Measurements from ENCODE around the gene UBXN11. TPM values are rescaled to one million over a fixed set of nuclear protein-coding genes. Genes with fewer than 3 reads are reported as not detected.

Gene UBXN11
- total and polyA plus RNA-seq, 2 donors (not counting 1 experiment from before 2014, with no cell fraction given), result 68.0 to 81.4 TPM

- no peak overlapping the region for H3K9ac ChIP-seq (ENCODE audit: low read length)
These were observed 31.5 kb downstream of the UBXN11 start for GRCh38 chr1:26274801-26275425.

More at GRCh38 chr1:26274801-26275425, 31.5 kb downstream of the UBXN11 start:
- Histone ChIP-seq H3K36me3 (replicated peaks in 1 of 2; ENCODE audit: control extremely low read depth in 1 of 2, control insufficient read depth in 1 of 2, extremely low read depth in 1 of 2, insufficient read depth in 2 of 2, low read length in 1 of 2) (peaks cover 0 to 27% of the 10 kb centered on the region in 2 experiments), H3K27me3 (replicated peaks in 1 of 4; ENCODE audit: control extremely low read depth in 1 of 4, control insufficient read depth in 3 of 4, insufficient read depth in 4 of 4, low read length in 3 of 4) (no peaks in the 10 kb centered on the region), H3K27ac (ENCODE audit: low read length in 2 of 2) (no peak overlapping the region), H2AFZ (ENCODE audit: insufficient read depth, low read depth, low read length, poor library complexity, severe bottlenecking) (no peak overlapping the region), H3K4me2 (replicated peaks; ENCODE audit: low read depth, low read length, poor library complexity, severe bottlenecking) (no peak overlapping the region), H3K9me3 (ENCODE audit: control extremely low read depth in 1 of 3, control insufficient read depth in 2 of 3, insufficient read depth in 1 of 3, low read length in 2 of 3) (no peaks in the 10 kb centered on the region), H3K4me3 (ENCODE audit: control extremely low read depth in 1 of 5, extremely low read depth in 1 of 5, insufficient read depth in 1 of 5, low read depth in 2 of 5, low read length in 4 of 5) (no peak overlapping the region), H3K79me2 (ENCODE audit: control insufficient read depth, insufficient read depth, low read length) (peaks cover 10% of the 10 kb centered on the region), H4K20me1 (ENCODE audit: control insufficient read depth, insufficient read depth, low read length, poor library complexity, severe bottlenecking) (peaks cover under 1% of the 10 kb centered on the region), H3K4me1 (ENCODE audit: control insufficient read depth in 2 of 2, insufficient read depth in 2 of 2, low read length in 2 of 2) (peaks cover 27 to 48% of the 10 kb centered on the region in 2 donors)
- Mint-ChIP-seq H3K4me3 (no peak overlapping the region), H3K27ac (peak overlapping the region; percentile 57), H3K4me1 (peaks cover 39% of the 10 kb centered on the region), H3K27me3 (no peaks in the 10 kb centered on the region), H3K9me3 (ENCODE audit: insufficient read depth) (no peaks in the 10 kb centered on the region)
- intact Hi-C loops (cut with micrococcal nuclease), result loop anchor here (1.0 kb wide), 4 partner anchors 41 to 146 kb away; partner anchors contain the start of gene CEP85
- ChIA-PET POLR2A (interaction anchor here (0.7 to 21.9 kb wide), 4 partner anchors 10 to 1035 kb away, joined by 6 to 1239 read pairs (median 8); partner anchors contain the start of gene CD52), CTCF (interaction anchor here (0.9 to 26.4 kb wide), 17 partner anchors 12 to 195 kb away, joined by 3 to 1400 read pairs (median 4); partner anchors contain the start of genes C1orf232, CD52, CEP85 and UBXN11)
- DNase-seq (no peak), ATAC-seq (ENCODE audit: low read depth) (no peak)
- 100% methylated on average over 4 of the region's 11 CpGs for WGBS (ENCODE audit: insufficient coverage)
- no peak for TF ChIP-seq CTCF (IDR thresholded peaks at IDR 0.05)
- no peak for TF ChIP-seq EZH2 (IDR thresholded peaks at IDR 0.05; ENCODE audit: borderline replicate concordance, insufficient read depth, low read depth, low read length, poor library complexity, severe bottlenecking)
